ENCODE results near the gene GATM.

Gene GATM

GRCh38 chr15:45378149-45378912 is at the start of gene GATM:
TSS of gene GATM (minus strand) at chr15:45378544. CDS start at chr15:45378453, 91 bp downstream.
- peak; percentile 36 for DNase-seq

- no peak for DNase-seq
These were observed 48.7 kb upstream of the GATM start for GRCh38 chr15:45427085-45427484.

GRCh38 chr15:45425135-45425534 is 46.8 kb upstream of the GATM start:
- no peak for DNase-seq

GRCh38 chr15:45424429-45424828 is 46.1 kb upstream of the GATM start:
- no peak for DNase-seq

GRCh38 chr15:45417303-45417950 is 39.1 kb upstream of the GATM start:
- no peak for DNase-seq

GRCh38 chr15:45414215-45414885 is 36.0 kb upstream of the GATM start:
- DNase-seq, result no peak

- no peak for DNase-seq
These were observed 31.3 kb upstream of the GATM start for GRCh38 chr15:45409596-45409995.

- no peak for DNase-seq
These were observed 29.4 kb upstream of the GATM start for GRCh38 chr15:45407786-45408185.

- peak; percentile 5 for DNase-seq
These were observed 24.9 kb upstream of the GATM start for GRCh38 chr15:45402955-45403877.

GRCh38 chr15:45402162-45402954 is 24.0 kb upstream of the GATM start:
- DNase-seq, result peak; percentile 96

GRCh38 chr15:45401665-45402161 is 23.4 kb upstream of the GATM start:
- DNase-seq, result no peak

- DNase-seq, result no peak
These were observed 21.3 kb upstream of the GATM start for GRCh38 chr15:45399381-45400212.

GRCh38 chr15:45397116-45397665 is 18.8 kb upstream of the GATM start:
- no peak for DNase-seq

- no peak for DNase-seq
These were observed 17.6 kb upstream of the GATM start for GRCh38 chr15:45395943-45396342.

GRCh38 chr15:45394681-45395080 is 16.3 kb upstream of the GATM start:
- DNase-seq, result no peak

GRCh38 chr15:45393851-45394250 is 15.5 kb upstream of the GATM start:
- DNase-seq, result no peak

- DNase-seq, result no peak
These were observed 14.2 kb upstream of the GATM start for GRCh38 chr15:45392584-45392855.

- no peak for DNase-seq
These were observed 13.6 kb upstream of the GATM start for GRCh38 chr15:45391746-45392583.

- no peak for DNase-seq
These were observed 11.0 kb upstream of the GATM start for GRCh38 chr15:45389351-45389750.
